GM12801 (cell line): ENCODE data around the gene MSL3B.

Experiments
- TF ChIP-seq, protein P1 (sequence below): IDR thresholded peaks from one replicate; pipeline ENCODE4 v1.5.1; 2011; ENCODE audit warnings: control low read depth; ENCODE audit not compliant: insufficient read length; ENCODE audit errors: extremely low read depth

Gene MSL3B

GRCh38 chr2:233857511-233858141 is 10.6 kb downstream of the MSL3B start:
- TF ChIP-seq, protein P1, sequence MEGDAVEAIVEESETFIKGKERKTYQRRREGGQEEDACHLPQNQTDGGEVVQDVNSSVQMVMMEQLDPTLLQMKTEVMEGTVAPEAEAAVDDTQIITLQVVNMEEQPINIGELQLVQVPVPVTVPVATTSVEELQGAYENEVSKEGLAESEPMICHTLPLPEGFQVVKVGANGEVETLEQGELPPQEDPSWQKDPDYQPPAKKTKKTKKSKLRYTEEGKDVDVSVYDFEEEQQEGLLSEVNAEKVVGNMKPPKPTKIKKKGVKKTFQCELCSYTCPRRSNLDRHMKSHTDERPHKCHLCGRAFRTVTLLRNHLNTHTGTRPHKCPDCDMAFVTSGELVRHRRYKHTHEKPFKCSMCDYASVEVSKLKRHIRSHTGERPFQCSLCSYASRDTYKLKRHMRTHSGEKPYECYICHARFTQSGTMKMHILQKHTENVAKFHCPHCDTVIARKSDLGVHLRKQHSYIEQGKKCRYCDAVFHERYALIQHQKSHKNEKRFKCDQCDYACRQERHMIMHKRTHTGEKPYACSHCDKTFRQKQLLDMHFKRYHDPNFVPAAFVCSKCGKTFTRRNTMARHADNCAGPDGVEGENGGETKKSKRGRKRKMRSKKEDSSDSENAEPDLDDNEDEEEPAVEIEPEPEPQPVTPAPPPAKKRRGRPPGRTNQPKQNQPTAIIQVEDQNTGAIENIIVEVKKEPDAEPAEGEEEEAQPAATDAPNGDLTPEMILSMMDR = no peak

GRCh38 chr2:233856184-233856583 is 12.0 kb downstream of the MSL3B start:
- TF ChIP-seq, protein P1 = no peak

GRCh38 chr2:233855345-233855744 is 12.8 kb downstream of the MSL3B start:
- TF ChIP-seq, protein P1 = no peak

- TF ChIP-seq, protein P1 = no peak
These were observed 13.8 kb downstream of the MSL3B start, which contains the start of gene HJURP for GRCh38 chr2:233854241-233854981. Gene HJURP, minus strand, starts transcription at chr2:233854535. Its CDS starts 35 bp downstream, at chr2:233854500.

DNA sequence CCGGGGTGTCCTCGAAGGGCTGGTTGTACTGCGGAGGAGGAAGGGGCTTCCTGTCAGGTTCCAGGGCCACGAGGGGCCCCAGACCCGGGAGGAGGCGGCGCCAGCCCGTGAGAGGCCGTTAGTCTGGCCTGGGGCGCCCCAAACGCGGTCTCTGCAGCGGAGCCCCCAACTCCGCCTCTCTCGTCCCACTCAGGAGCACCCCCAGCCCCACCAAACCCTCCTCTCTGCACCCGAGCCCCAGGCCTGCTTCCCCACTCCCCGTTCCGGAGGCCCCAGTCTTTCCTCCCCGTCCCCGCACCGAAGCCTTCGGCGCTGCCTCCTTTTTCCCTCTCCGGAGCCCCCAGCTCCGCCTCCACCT is 14.3 kb downstream of the MSL3B start:
- TF ChIP-seq, protein P1 = no peak

- TF ChIP-seq, protein P1 = no peak
These were observed 14.8 kb downstream of the MSL3B start for GRCh38 chr2:233853353-233853752.

- TF ChIP-seq, protein P1 = no peak
These were observed 16.1 kb downstream of the MSL3B start for GRCh38 chr2:233852056-233852455.
